CD14-positive monocyte (primary cell): ENCODE results near the gene JARID2. TPM values are rescaled to one million over a fixed set of nuclear protein-coding genes. Genes with fewer than 3 reads are reported as not detected.

Experiments used
- DNase-seq, 3 donors: peaks; one replicate each; pipeline ENCODE4 v3.0.0-alpha.2; 2011 to 2022
- H2AFZ ChIP-seq: 2 replicates; pipeline ENCODE4 v1.6.0; 2012; ENCODE audit warnings: mild to moderate bottlenecking, low read depth, low read length, inconsistent platforms; ENCODE audit not compliant: insufficient read depth, poor library complexity, severe bottlenecking
- H3K27ac ChIP-seq, 2 donors: 1 replicate in 1 of 2; 2 replicates in 1 of 2; pipeline ENCODE4 v1.5.1; 2012 to 2013; ENCODE audit warnings: low read length in 2 of 2, control low read depth in 1 of 2, inconsistent platforms in 1 of 2, low read depth in 1 of 2, mild to moderate bottlenecking in 1 of 2
- H3K27me3 ChIP-seq, 2 donors: one replicate each; pipeline versions ENCODE4 v1.6.0 to v1.6.1; 2011 to 2013; ENCODE audit warnings: low read length in 2 of 2; ENCODE audit not compliant: control insufficient read depth in 2 of 2, insufficient read depth in 2 of 2
- H3K36me3 ChIP-seq, 2 donors: replicated peaks in 1 of 2; 1 replicate in 1 of 2; 2 replicates in 1 of 2; pipeline versions ENCODE4 v1.5.1 to v1.6.1; 2012 to 2013; ENCODE audit warnings: low read length in 2 of 2, control low read depth in 1 of 2, inconsistent platforms in 1 of 2, mild to moderate bottlenecking in 1 of 2; ENCODE audit not compliant: insufficient read depth in 2 of 2, control insufficient read depth in 1 of 2
- H3K4me1 ChIP-seq, 2 donors: 1 replicate in 1 of 2; 2 replicates in 1 of 2; pipeline versions ENCODE4 v1.5.1 to v1.6.1; 2012 to 2013; ENCODE audit warnings: low read length in 2 of 2, control low read depth in 1 of 2, inconsistent platforms in 1 of 2, mild to moderate bottlenecking in 1 of 2, moderate library complexity in 1 of 2; ENCODE audit not compliant: insufficient read depth in 2 of 2, control insufficient read depth in 1 of 2
- H3K4me2 ChIP-seq: replicated peaks from 2 replicates; pipeline ENCODE3; 2012; ENCODE audit warnings: low read length, moderate library complexity, mild to moderate bottlenecking; ENCODE audit not compliant: poor library complexity, severe bottlenecking; ENCODE audit errors: extremely low read depth
- H3K4me3 ChIP-seq, 3 experiments: fragments of 200-600 bp in 1 of 3; sonication (generic) in 1 of 3; replicated peaks in 1 of 3; 1 replicate in 2 of 3; 2 replicates in 1 of 3; pipeline ENCODE4 v1.5.1; 2011 to 2013; ENCODE audit warnings: low read length in 3 of 3, mild to moderate bottlenecking in 3 of 3, control low read depth in 2 of 3, low read depth in 2 of 3, inconsistent platforms in 1 of 3, moderate library complexity in 1 of 3
- H3K79me2 ChIP-seq: 2 replicates; pipeline ENCODE4 v1.6.0; 2012; ENCODE audit warnings: mild to moderate bottlenecking, control low read depth, inconsistent platforms, low read length, moderate library complexity; ENCODE audit not compliant: insufficient read depth
- H3K9ac ChIP-seq: 2 replicates; pipeline ENCODE4 v1.6.0; 2017; ENCODE audit warnings: low read length, mild to moderate bottlenecking; ENCODE audit not compliant: insufficient read depth, poor library complexity, severe bottlenecking
- H3K9me3 ChIP-seq, 2 donors: replicated peaks in 1 of 2; 1 replicate in 1 of 2; 2 replicates in 1 of 2; pipeline versions ENCODE4 v1.5.1 to v1.6.1; 2012 to 2013; ENCODE audit warnings: low read length in 2 of 2, control low read depth in 1 of 2; ENCODE audit not compliant: control insufficient read depth in 1 of 2, insufficient read depth in 1 of 2
- H4K20me1 ChIP-seq: 2 replicates; pipeline ENCODE4 v1.6.0; 2012; ENCODE audit warnings: mild to moderate bottlenecking, low read length, control low read depth, moderate library complexity; ENCODE audit not compliant: insufficient read depth
- H3K27ac Mint-ChIP-seq, 7 donors: one replicate each; pipeline ENCODE4 v1.8.0; 2020; ENCODE audit warnings: mild to moderate bottlenecking in 7 of 7, mixed read lengths in 7 of 7, moderate library complexity in 6 of 7, inconsistent platforms in 2 of 7
- H3K27me3 Mint-ChIP-seq, 3 donors: one replicate each; pipeline ENCODE4 v1.8.0; 2021 to 2022; ENCODE audit warnings: low read depth in 3 of 3, mild to moderate bottlenecking in 3 of 3, mixed read lengths in 3 of 3, moderate library complexity in 3 of 3, inconsistent platforms in 1 of 3
- H3K36me3 Mint-ChIP-seq, 2 donors: one replicate each; pipeline ENCODE4 v1.8.0; 2020; ENCODE audit warnings: mixed read lengths in 2 of 2, inconsistent platforms in 1 of 2, mild to moderate bottlenecking in 1 of 2
- H3K4me1 Mint-ChIP-seq: one replicate; pipeline ENCODE4 v1.8.0; 2020; ENCODE audit warnings: mild to moderate bottlenecking, mixed read lengths
- H3K4me3 Mint-ChIP-seq, 2 donors: one replicate each; pipeline ENCODE4 v1.8.0; 2020; ENCODE audit warnings: mild to moderate bottlenecking in 2 of 2, mixed read lengths in 2 of 2, moderate library complexity in 1 of 2
- H3K9me3 Mint-ChIP-seq, 7 donors: one replicate each; pipeline ENCODE4 v1.8.0; 2020 to 2022; ENCODE audit warnings: mixed read lengths in 7 of 7, mild to moderate bottlenecking in 6 of 7, moderate library complexity in 6 of 7, inconsistent platforms in 2 of 7
- CTCF ChIP-seq: fragments of 200-600 bp; IDR thresholded peaks from one replicate; pipeline ENCODE4 v1.8.0; 2022; ENCODE audit warnings: antibody characterized with exemption, mild to moderate bottlenecking
- WGBS: methylation state at CpG from one replicate; pipeline ENCODE4 v1.1.5; 2013; ENCODE audit warnings: missing lambda C conversion rate; ENCODE audit not compliant: insufficient coverage; 5-methylcytosine and 5-hydroxymethylcytosine counted together
- intact Hi-C, 2 donors: fragments of 100-400 bp; cut with micrococcal nuclease; formaldehyde crosslinking; loops; one replicate each; pipeline versions ENCODE4 v1.15.0 to v1.15.1; 2023
- polyA plus RNA-seq, 3 donors: library from polyadenylated mRNA; depleted of rRNA in 1 of 3; unstranded in 2 of 3; stranded (reverse) in 1 of 3; fragments of 300-500 nt in 2 of 3; fragments of >200 nt in 1 of 3; fragmentation: Illumina TruSeq in 2 of 3; gene quantifications; 1 replicate in 2 of 3; 2 replicates in 1 of 3; pipeline ENCODE4 v1.2.3, GENCODE V29; 2012 to 2021

JARID2 gene
- polyA plus RNA-seq, 3 donors = 6.8 to 17.5 (median 12.5) TPM

DNA sequence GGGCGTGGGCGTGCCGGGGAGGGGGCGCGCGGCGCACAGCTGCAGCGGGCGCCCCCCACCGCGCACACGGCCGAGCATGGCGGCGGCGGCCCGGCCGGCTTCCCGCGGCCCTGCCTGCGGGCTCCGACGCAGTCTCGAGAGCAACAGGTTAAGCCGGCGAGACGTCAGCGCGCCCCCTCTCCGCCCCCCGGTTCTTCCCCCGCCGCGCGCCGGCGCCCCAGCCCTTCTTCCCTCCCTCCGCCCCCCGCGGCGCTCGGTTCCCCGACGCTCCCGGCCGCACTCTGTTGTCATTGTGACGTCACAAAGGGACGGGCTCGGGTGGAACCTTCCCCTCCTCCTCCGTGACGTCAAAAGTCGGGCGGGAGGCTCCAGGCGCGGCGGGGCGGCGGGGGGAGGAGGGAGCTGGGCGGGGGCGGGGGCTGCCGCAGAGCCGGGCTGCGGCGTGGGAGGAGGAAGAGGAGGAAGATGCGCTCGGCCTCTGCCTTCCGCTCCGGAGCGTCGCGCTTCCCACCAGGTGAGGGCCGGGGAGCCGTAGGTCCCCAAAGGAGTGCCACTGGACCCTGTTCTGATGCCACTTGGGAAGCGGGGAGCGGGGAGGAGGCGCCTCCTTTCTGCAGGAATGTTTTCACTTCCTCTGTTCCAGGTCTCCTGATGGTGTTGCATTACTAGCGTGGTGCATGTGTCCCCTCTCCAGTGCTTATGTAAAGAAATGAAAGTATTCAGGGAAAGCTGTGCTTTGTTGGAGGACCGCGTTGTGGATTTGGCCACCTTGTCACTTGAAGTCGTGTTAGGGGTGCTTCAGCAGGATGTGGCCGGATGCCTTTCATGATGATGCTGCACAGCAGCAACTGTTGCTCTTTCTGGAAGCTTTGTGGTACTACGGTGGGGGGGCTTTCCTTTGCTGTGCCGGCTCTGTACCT is 2.8 kb downstream of the JARID2 start:
- under 1% methylated on average over 49 of the region's 83 CpGs for WGBS
- Histone ChIP-seq H3K4me1 (peaks cover 51 to 56% of the 10 kb centered on the region in 2 donors), H3K4me3 (peak overlapping the region; percentile 47 to 99 (median 96)), H3K4me2 (peak overlapping the region; percentile 93), H2AFZ (no peak overlapping the region), H3K36me3 (no peaks in the 10 kb centered on the region), H4K20me1 (peaks cover 72% of the 10 kb centered on the region), H3K9ac (peak overlapping the region; percentile 61), H3K9me3 (no peaks in the 10 kb centered on the region), H3K27me3 (no peaks in the 10 kb centered on the region), H3K27ac (peak overlapping the region; percentile 52 to 82), H3K79me2 (peaks cover 82% of the 10 kb centered on the region)
- Mint-ChIP-seq H3K4me1 (peaks cover 45% of the 10 kb centered on the region), H3K4me3 (peak overlapping the region; percentile 95 to 99), H3K27ac (peak overlapping the region; percentile 92 to 97 (median 95)), H3K27me3 (no peaks in the 10 kb centered on the region), H3K36me3 (peaks cover 20 to 43% of the 10 kb centered on the region in 2 donors), H3K9me3 (peaks cover 0 to 2% (median 0%) of the 10 kb centered on the region in 7 donors)
- peak; percentile 96 to 99 (median 98) for DNase-seq
- intact Hi-C loops = loop anchor here (5.0 kb wide), 4 partner anchors 41 to 516 kb away; no protein-coding TSS in a partner anchor
- TF ChIP-seq CTCF = no peak

GRCh38 chr6:15249371-15250019 is 3.6 kb downstream of the JARID2 start:
- Histone ChIP-seq H3K79me2 (peaks cover 84% of the 10 kb centered on the region), H3K4me3 (peak overlapping the region; percentile 47 to 99 (median 96)), H3K27me3 (no peaks in the 10 kb centered on the region), H3K9ac (peak overlapping the region; percentile 61), H3K4me2 (peak overlapping the region; percentile 93), H3K36me3 (no peaks in the 10 kb centered on the region), H3K27ac (peak overlapping the region; percentile 52 to 82), H3K9me3 (no peaks in the 10 kb centered on the region), H4K20me1 (peaks cover 80% of the 10 kb centered on the region), H3K4me1 (peaks cover 51 to 56% of the 10 kb centered on the region in 2 donors), H2AFZ (no peak overlapping the region)
- TF ChIP-seq CTCF = no peak
- Mint-ChIP-seq H3K4me3 (peak overlapping the region; percentile 95 to 99), H3K27me3 (no peaks in the 10 kb centered on the region), H3K27ac (peak overlapping the region; percentile 92 to 97 (median 95)), H3K36me3 (peaks cover 27 to 50% of the 10 kb centered on the region in 2 donors), H3K9me3 (peaks cover 0 to 2% (median 0%) of the 10 kb centered on the region in 7 donors), H3K4me1 (peaks cover 45% of the 10 kb centered on the region)
- WGBS = 0% methylated on average over 3 of the region's 9 CpGs
- intact Hi-C loops = loop anchor here (5.0 kb wide), 4 partner anchors 42 to 517 kb away; no protein-coding TSS in a partner anchor
- DNase-seq = no peak
